GM12878 (cell line): Measurements from ENCODE around the gene FBXL2. TPM values are rescaled to one million over a fixed set of nuclear protein-coding genes. Genes with fewer than 3 reads are reported as not detected.

Experiments used
- ATAC-seq: fragments of 200-7000 bp; cut with Tn5 transposase; 3 replicates; pipeline ENCODE4 v1.9.1; 2020; ENCODE audit warnings: mild to moderate bottlenecking, moderate library complexity
- BruUV-seq: library from RNA; stranded (reverse); fragments of 400-500 nt; replicated peaks from 2 replicates; lab custom pipeline; 2021; lab: Mats Ljungman, UMichigan
- CTCF ChIA-PET: fragments of 300-600 bp; sonication (Branson Sonifier 250); formaldehyde crosslinking; extraction: SDS; loops from one replicate; lab custom pipeline; 2021; ENCODE audit warnings: inconsistent platforms; lab: Yijun Ruan, JAX
- POLR2A ChIA-PET: fragments of 350-600 bp; formaldehyde crosslinking; extraction: SDS; loops from one replicate; lab custom pipeline; 2021; ENCODE audit warnings: inconsistent platforms; lab: Charles Lee
- RAD21 ChIA-PET: fragments of 300-600 bp; sonication (Branson Sonifier 250); formaldehyde crosslinking; loops from one replicate; lab custom pipeline; 2023; ENCODE audit warnings: antibody characterized with exemption; ENCODE audit not compliant: unreplicated experiment; lab: Charles Lee
- SMC1A ChIA-PET: fragments of 300-600 bp; sonication (Branson Sonifier 250); formaldehyde crosslinking; loops from one replicate; lab custom pipeline; 2023; ENCODE audit not compliant: unreplicated experiment, uncharacterized antibody; lab: Charles Lee
- DNase-seq: peaks from one replicate; pipeline ENCODE4 v3.0.0-alpha.2; 2011; ENCODE audit warnings: low read depth, low spot score
- FAIRE-seq: peaks from 3 replicates; lab custom pipeline; 2011; peaks lifted over from hg19 to GRCh38; lab: Jason Lieb, UNC
- H2AFZ ChIP-seq: 2 replicates; pipeline ENCODE4 v1.6.0; 2011; ENCODE audit warnings: low read depth, low read length, control low read depth; ENCODE audit not compliant: control insufficient read depth
- H3K27ac ChIP-seq: 2 replicates; pipeline ENCODE4 v1.5.1; 2011; ENCODE audit warnings: control low read depth; ENCODE audit not compliant: control insufficient read depth, insufficient read depth
- H3K27me3 ChIP-seq, 2 experiments: replicated peaks in 1 of 2; 2 replicates each; pipeline versions ENCODE4 v1.6.0 to v1.6.1; 2011; ENCODE audit warnings: low read length in 1 of 2; ENCODE audit not compliant: control insufficient read depth in 2 of 2, insufficient read depth in 2 of 2
- H3K36me3 ChIP-seq, 2 experiments: 2 replicates each; pipeline ENCODE4 v1.5.1; 2011; ENCODE audit warnings: low read length in 1 of 2; ENCODE audit not compliant: control insufficient read depth in 2 of 2, insufficient read depth in 2 of 2
- H3K4me1 ChIP-seq: 2 replicates; pipeline ENCODE4 v1.6.1; 2011; ENCODE audit warnings: mild to moderate bottlenecking, low read length, moderate library complexity, mixed read lengths; ENCODE audit not compliant: control insufficient read depth, insufficient read depth
- H3K4me2 ChIP-seq: 2 replicates; pipeline ENCODE4 v1.6.0; 2011; ENCODE audit warnings: control low read depth; ENCODE audit not compliant: control insufficient read depth, insufficient read depth
- H3K4me3 ChIP-seq: fragments of 200-600 bp; sonication (generic); 2 replicates; pipeline ENCODE4 v1.5.1; 2016
- H3K79me2 ChIP-seq: 2 replicates; pipeline ENCODE4 v1.6.0; 2011; ENCODE audit warnings: low read length; ENCODE audit not compliant: control insufficient read depth, insufficient read depth
- H3K9ac ChIP-seq: 2 replicates; pipeline ENCODE4 v1.8.0; 2011; ENCODE audit warnings: low read length, control low read depth, mixed read lengths; ENCODE audit not compliant: control insufficient read depth, insufficient read depth
- H3K9me3 ChIP-seq: replicated peaks from 3 replicates; pipeline ENCODE4 v1.5.1; 2011; ENCODE audit warnings: mild to moderate bottlenecking, low read length; ENCODE audit not compliant: control insufficient read depth, insufficient read depth
- H4K20me1 ChIP-seq: 2 replicates; pipeline ENCODE4 v1.6.0; 2011; ENCODE audit not compliant: control insufficient read depth, insufficient read depth
- GABPA ChIP-seq: IDR thresholded peaks from 2 replicates; pipeline ENCODE4 v1.6.1; 2014; ENCODE audit warnings: antibody characterized with exemption, low read depth, mild to moderate bottlenecking, inconsistent platforms
- MEF2B ChIP-seq: fragments of 450-650 bp; IDR thresholded peaks from 2 replicates; pipeline ENCODE4 v1.6.1; 2018; ENCODE audit warnings: mild to moderate bottlenecking, moderate library complexity; ENCODE audit not compliant: partially characterized antibody, poor library complexity, severe bottlenecking
- MTA2 ChIP-seq: fragments of 450-650 bp; IDR thresholded peaks from 2 replicates; pipeline ENCODE4 v1.6.1; 2016; ENCODE audit warnings: low read depth, mild to moderate bottlenecking, moderate library complexity
- RELB ChIP-seq: fragments of 450-650 bp; IDR thresholded peaks from 2 replicates; pipeline ENCODE4 v1.6.1; 2017; ENCODE audit warnings: low read depth, mild to moderate bottlenecking, moderate library complexity
- REST ChIP-seq: IDR thresholded peaks from 2 replicates; pipeline ENCODE4 v1.6.1; 2012; ENCODE audit warnings: mild to moderate bottlenecking, low read depth, low read length
- SIN3A ChIP-seq: IDR thresholded peaks from 2 replicates; pipeline ENCODE4 v1.6.1; 2012; ENCODE audit warnings: low read depth, low read length, improper control_type of control experiment
- STAT3 ChIP-seq: IDR thresholded peaks from 2 replicates; pipeline ENCODE4 v1.6.1; 2011; ENCODE audit warnings: low read depth, low read length, improper control_type of control experiment
- TCF12 ChIP-seq: IDR thresholded peaks from 2 replicates; pipeline ENCODE4 v1.6.1; 2011; ENCODE audit warnings: low read depth, mild to moderate bottlenecking, low read length
- ZBTB33 ChIP-seq: fragments of 450-650 bp; IDR thresholded peaks from 2 replicates; pipeline ENCODE4 v1.6.1; 2017; ENCODE audit warnings: mild to moderate bottlenecking
- WGBS: methylation state at CpG from one replicate; pipeline ENCODE4 v1.1.6; 2016; ENCODE audit warnings: low lambda C conversion rate; ENCODE audit not compliant: insufficient replicate concordance, insufficient coverage; ENCODE audit errors: missing lambda C conversion rate; 5-methylcytosine and 5-hydroxymethylcytosine counted together
- in situ Hi-C: fragments of 300-500 bp; cut with MboI; formaldehyde crosslinking; loops from 9 replicates; pipeline ENCODE4 v1.14.3; 2018; ENCODE audit warnings: mixed read lengths
- intact Hi-C: fragments of 100-400 bp; cut with micrococcal nuclease; formaldehyde crosslinking; loops from one replicate; pipeline ENCODE4 v1.14.2; 2022; ENCODE audit not compliant: unreplicated experiment
- polyA plus RNA-seq, 11 experiments: library from polyadenylated mRNA; depleted of rRNA in 4 of 11; unstranded in 6 of 11; stranded (reverse) in 5 of 11; fragments of >200 nt; fragmentation: Nextera tagmentation in 4 of 11; fragmentation: Illumina TruSeq in 1 of 11; extraction: Ambion mirVana in 4 of 11; extraction: Trizol in 1 of 11; gene quantifications; 1 replicate in 1 of 11; 2 replicates in 10 of 11; pipeline versions ENCODE4 v1.2.1 to v1.2.3, GENCODE V29; 2011 to 2016; ENCODE audit warnings: inconsistent platforms in 2 of 11, missing spikeins in 2 of 11, low read depth in 1 of 11
- total RNA-seq, 4 experiments: library from RNA; depleted of rRNA in 3 of 4; stranded (reverse); fragments of >200 nt in 3 of 4; fragmentation: Illumina TruSeq in 1 of 4; extraction: Trizol in 1 of 4; gene quantifications; 2 replicates each; pipeline versions ENCODE4 v1.2.1 to v1.2.3, GENCODE V29; 2013 to 2021
- TF ChIP-seq, protein P1 (sequence below): IDR thresholded peaks from 2 replicates; pipeline ENCODE4 v1.6.1; 2012; ENCODE audit warnings: improper control_type of control experiment, low read depth, low read length; ENCODE audit not compliant: insufficient replicate concordance

The FBXL2 gene
- total and polyA plus RNA-seq, 10 of the 15 experiments (the other 5 are each of a cell fraction or from before 2014, with no cell fraction given) = 0.04 to 0.72 (median 0.15) TPM; not detected in 1

DNA sequence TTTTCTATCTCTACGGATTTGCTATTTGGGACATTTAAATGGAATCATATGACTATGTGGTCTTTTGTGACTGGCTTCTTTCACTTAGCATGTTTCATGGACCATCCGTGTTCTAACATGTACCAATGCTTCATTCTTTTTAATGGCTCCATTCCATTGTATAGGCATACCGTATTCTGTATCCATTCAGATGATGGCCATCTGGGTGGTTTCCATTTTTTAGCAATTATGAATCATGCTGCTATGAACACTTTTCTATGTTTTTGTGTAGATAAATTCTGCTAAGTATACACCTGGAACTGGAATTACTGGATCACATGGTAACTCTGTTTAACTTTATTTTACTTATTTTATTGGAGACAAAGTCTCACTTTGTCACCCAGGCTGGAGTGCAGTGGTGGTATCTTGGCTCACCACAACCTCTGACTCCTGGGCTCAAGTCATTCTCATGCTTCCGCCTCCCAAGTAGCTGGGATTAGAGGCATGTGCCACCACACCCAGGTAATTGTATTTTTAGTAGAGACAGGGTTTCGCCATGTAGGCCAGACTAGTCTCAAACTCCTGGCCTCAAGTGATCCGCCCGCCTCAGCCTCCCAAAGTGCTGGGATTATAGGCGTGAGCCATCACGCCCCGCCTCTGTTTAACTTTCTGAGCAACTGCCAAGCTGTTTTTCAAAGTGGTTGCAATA lies 149.5 kb downstream of the FBXL2 start:
- 0 out of 2 replicates have a peak, but pooled peaks cover 4% of the 10 kb centered on the region for H4K20me1 ChIP-seq
- DNase-seq (no peak), ATAC-seq (no peak), FAIRE-seq (no peak)
- peaks cover 29% of the 10 kb centered on the region for H3K4me1 ChIP-seq
- peaks cover 0 to 9% of the 10 kb centered on the region in 2 experiments; a peak in 3 of 4 replicates for H3K36me3 ChIP-seq
- BruUV-seq = no TSS peak
- H3K79me2 ChIP-seq = peaks cover 71% of the 10 kb centered on the region
- no peak overlapping the region for H3K27ac ChIP-seq
- H2AFZ ChIP-seq = no peak overlapping the region
- no peaks in the 10 kb centered on the region for H3K27me3 ChIP-seq
- H3K9me3 ChIP-seq = peaks cover 1% of the 10 kb centered on the region; the same call in 2 of the 3 replicates
- 96% methylated on average over 10 of the region's 10 CpGs for WGBS
- intact Hi-C loops (no loop called here), in situ Hi-C loops (no loop called here)
- ChIA-PET SMC1A (interaction anchor here (1.1 to 6.3 kb wide), 3 partner anchors 8 to 15 kb away, joined by 3 to 43 read pairs (median 3); no protein-coding TSS in a partner anchor), RAD21 (no interaction called here), CTCF (interaction anchor here (0.9 to 1.3 kb wide), 2 partner anchors 14 to 54 kb away, joined by 3 read pairs; no protein-coding TSS in a partner anchor), POLR2A (no interaction called here)
- H3K9ac ChIP-seq = no peak overlapping the region
- H3K4me2 ChIP-seq = no peak overlapping the region
- H3K4me3 ChIP-seq = no peak overlapping the region
- TF ChIP-seq STAT3 (no peak), ZBTB33 (no peak), GABPA (no peak), SIN3A (no peak), TCF12 (no peak), MTA2 (no peak), MEF2B (no peak), RELB (no peak), REST (no peak)
- TF ChIP-seq, protein P1, sequence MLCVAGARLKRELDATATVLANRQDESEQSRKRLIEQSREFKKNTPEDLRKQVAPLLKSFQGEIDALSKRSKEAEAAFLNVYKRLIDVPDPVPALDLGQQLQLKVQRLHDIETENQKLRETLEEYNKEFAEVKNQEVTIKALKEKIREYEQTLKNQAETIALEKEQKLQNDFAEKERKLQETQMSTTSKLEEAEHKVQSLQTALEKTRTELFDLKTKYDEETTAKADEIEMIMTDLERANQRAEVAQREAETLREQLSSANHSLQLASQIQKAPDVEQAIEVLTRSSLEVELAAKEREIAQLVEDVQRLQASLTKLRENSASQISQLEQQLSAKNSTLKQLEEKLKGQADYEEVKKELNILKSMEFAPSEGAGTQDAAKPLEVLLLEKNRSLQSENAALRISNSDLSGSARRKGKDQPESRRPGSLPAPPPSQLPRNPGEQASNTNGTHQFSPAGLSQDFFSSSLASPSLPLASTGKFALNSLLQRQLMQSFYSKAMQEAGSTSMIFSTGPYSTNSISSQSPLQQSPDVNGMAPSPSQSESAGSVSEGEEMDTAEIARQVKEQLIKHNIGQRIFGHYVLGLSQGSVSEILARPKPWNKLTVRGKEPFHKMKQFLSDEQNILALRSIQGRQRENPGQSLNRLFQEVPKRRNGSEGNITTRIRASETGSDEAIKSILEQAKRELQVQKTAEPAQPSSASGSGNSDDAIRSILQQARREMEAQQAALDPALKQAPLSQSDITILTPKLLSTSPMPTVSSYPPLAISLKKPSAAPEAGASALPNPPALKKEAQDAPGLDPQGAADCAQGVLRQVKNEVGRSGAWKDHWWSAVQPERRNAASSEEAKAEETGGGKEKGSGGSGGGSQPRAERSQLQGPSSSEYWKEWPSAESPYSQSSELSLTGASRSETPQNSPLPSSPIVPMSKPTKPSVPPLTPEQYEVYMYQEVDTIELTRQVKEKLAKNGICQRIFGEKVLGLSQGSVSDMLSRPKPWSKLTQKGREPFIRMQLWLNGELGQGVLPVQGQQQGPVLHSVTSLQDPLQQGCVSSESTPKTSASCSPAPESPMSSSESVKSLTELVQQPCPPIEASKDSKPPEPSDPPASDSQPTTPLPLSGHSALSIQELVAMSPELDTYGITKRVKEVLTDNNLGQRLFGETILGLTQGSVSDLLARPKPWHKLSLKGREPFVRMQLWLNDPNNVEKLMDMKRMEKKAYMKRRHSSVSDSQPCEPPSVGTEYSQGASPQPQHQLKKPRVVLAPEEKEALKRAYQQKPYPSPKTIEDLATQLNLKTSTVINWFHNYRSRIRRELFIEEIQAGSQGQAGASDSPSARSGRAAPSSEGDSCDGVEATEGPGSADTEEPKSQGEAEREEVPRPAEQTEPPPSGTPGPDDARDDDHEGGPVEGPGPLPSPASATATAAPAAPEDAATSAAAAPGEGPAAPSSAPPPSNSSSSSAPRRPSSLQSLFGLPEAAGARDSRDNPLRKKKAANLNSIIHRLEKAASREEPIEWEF = no peak
